ENCODE measurements around the gene BST1. TPM values are rescaled to one million over a fixed set of nuclear protein-coding genes. Genes with fewer than 3 reads are reported as not detected.

The BST1 gene
- total RNA-seq, 1 donor, result 31.8 TPM

DNA sequence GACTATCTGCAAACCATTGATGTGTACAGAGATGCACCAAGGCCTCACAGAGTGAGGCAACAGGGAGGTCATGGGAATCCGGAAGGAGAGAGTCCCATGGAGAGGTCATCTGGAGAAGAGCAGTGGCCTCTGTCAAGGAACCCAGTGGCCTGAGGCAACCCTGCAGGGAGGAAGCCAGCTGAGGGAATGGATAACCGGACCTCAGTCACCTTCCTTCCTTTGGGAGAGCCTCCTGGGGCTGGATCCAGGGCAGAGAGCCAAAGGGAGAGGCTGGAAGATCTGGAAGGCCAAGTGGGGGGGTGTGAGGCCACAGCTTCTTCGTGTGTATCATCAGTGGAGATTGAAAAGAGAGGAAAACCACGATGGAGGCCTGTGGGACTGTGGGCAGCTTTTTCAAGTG, 50.9 kb downstream of the BST1 start:
- Histone ChIP-seq H3K36me3 (ENCODE audit: insufficient read depth, low read length) (no peaks in the 10 kb centered on the region), H3K4me1 (ENCODE audit: insufficient read depth, low read length) (peaks cover 24% of the 10 kb centered on the region), H3K4me3 (ENCODE audit: insufficient read depth, low read length) (no peak overlapping the region), H3K4me2 (ENCODE audit: insufficient read depth, low read length) (no peak overlapping the region), H3K79me2 (ENCODE audit: insufficient read depth, low read length) (no peaks in the 10 kb centered on the region), H3K27me3 (ENCODE audit: insufficient read depth, low read length) (peaks cover 10% of the 10 kb centered on the region), H4K20me1 (ENCODE audit: insufficient read depth, low read length) (no peaks in the 10 kb centered on the region), H3K9me3 (ENCODE audit: low read depth, low read length) (no peaks in the 10 kb centered on the region), H3K27ac (ENCODE audit: low read depth, low read length) (peak overlapping the region; percentile 29), H2AFZ (ENCODE audit: low read length) (no peak overlapping the region)
- TF ChIP-seq, protein P1, sequence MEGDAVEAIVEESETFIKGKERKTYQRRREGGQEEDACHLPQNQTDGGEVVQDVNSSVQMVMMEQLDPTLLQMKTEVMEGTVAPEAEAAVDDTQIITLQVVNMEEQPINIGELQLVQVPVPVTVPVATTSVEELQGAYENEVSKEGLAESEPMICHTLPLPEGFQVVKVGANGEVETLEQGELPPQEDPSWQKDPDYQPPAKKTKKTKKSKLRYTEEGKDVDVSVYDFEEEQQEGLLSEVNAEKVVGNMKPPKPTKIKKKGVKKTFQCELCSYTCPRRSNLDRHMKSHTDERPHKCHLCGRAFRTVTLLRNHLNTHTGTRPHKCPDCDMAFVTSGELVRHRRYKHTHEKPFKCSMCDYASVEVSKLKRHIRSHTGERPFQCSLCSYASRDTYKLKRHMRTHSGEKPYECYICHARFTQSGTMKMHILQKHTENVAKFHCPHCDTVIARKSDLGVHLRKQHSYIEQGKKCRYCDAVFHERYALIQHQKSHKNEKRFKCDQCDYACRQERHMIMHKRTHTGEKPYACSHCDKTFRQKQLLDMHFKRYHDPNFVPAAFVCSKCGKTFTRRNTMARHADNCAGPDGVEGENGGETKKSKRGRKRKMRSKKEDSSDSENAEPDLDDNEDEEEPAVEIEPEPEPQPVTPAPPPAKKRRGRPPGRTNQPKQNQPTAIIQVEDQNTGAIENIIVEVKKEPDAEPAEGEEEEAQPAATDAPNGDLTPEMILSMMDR (IDR thresholded peaks at IDR 0.05; ENCODE audit: extremely low read depth, low read depth, low read length), result no peak
- DNase-seq (ENCODE audit: insufficient read length, low spot score, missing footprints), result no peak

DNA sequence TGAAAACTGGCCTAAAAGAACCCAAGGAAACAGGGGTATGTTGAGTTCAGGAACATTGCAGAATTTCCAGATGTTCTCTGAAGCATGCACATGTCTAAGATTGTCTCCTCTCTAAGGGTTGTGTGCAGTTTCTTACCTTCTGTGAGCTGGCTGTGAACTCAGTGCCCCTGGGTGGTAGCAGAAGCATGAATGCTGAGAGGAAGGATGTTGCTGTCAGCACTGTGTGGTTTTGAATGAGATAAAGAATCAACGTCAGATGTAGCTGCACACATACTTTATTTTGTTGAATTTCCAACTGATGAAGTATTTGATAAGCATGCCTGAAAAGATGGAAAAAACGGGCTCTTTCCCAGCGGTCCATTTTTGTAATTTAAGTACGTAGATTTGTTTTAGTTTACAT, 51.5 kb downstream of the BST1 start:
- H4K20me1 ChIP-seq (ENCODE audit: insufficient read depth, low read length), result no peaks in the 10 kb centered on the region
- H3K36me3 ChIP-seq (ENCODE audit: insufficient read depth, low read length), result no peaks in the 10 kb centered on the region
- H3K79me2 ChIP-seq (ENCODE audit: insufficient read depth, low read length), result no peaks in the 10 kb centered on the region
- H2AFZ ChIP-seq (ENCODE audit: low read length), result no peak overlapping the region
- DNase-seq (ENCODE audit: insufficient read length, low spot score, missing footprints), result no peak
- H3K4me2 ChIP-seq (ENCODE audit: insufficient read depth, low read length), result no peak overlapping the region
- H3K4me1 ChIP-seq (ENCODE audit: insufficient read depth, low read length), result peaks cover 24% of the 10 kb centered on the region
- H3K4me3 ChIP-seq (ENCODE audit: insufficient read depth, low read length), result no peak overlapping the region
- H3K27me3 ChIP-seq (ENCODE audit: insufficient read depth, low read length), result peaks cover 10% of the 10 kb centered on the region
- TF ChIP-seq, protein P1 (IDR thresholded peaks at IDR 0.05; ENCODE audit: extremely low read depth, low read depth, low read length), result no peak
- peak overlapping the region; percentile 56 for H3K27ac ChIP-seq (ENCODE audit: low read depth, low read length)
- H3K9me3 ChIP-seq (ENCODE audit: low read depth, low read length), result no peaks in the 10 kb centered on the region

DNA sequence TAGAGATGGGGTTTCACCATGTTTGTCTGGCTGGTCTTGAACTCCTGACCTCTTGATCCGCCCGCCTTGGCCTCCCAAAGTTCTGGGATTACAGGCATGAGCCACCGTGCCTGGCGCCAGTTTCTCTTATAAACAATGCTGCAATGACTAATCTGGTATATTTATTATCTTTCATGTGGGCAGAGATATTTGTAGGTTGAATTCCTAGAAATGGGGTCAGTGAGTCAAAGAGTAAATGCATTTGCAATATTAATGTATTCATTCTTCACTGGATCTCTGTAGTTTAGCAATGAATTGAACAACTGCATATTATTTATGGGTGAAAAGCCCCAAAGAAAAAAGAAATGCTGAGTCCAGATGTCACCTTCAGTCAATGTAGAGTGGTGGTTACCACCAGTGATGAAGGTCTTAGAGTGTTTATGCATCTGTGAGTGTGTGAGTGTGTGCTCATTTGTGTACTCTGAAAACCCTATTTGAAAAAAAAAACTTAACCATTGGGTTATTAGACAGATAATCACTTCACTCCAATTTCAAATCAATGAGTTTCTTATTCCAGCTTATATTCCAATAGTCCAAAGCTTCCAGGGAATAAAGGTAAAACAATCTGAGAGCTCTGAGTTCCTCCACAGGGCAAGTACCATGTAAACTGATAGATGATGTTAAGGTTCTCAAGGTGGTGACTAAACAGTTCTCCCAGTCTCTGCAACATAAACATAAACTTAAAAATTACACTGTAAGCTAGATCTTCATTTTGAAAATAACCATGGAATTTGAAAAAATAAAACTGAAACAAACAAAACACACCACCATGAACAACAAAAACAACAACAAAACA, 52.7 kb downstream of the BST1 start:
- Histone ChIP-seq H3K9me3 (ENCODE audit: low read depth, low read length) (no peaks in the 10 kb centered on the region), H3K36me3 (ENCODE audit: insufficient read depth, low read length) (no peaks in the 10 kb centered on the region), H3K4me1 (ENCODE audit: insufficient read depth, low read length) (peaks cover 24% of the 10 kb centered on the region), H4K20me1 (ENCODE audit: insufficient read depth, low read length) (no peaks in the 10 kb centered on the region), H3K4me3 (ENCODE audit: insufficient read depth, low read length) (no peak overlapping the region), H3K79me2 (ENCODE audit: insufficient read depth, low read length) (no peaks in the 10 kb centered on the region), H3K4me2 (ENCODE audit: insufficient read depth, low read length) (no peak overlapping the region), H3K27me3 (ENCODE audit: insufficient read depth, low read length) (peaks cover 11% of the 10 kb centered on the region), H2AFZ (ENCODE audit: low read length) (no peak overlapping the region), H3K27ac (ENCODE audit: low read depth, low read length) (no peak overlapping the region)
- no peak for DNase-seq (ENCODE audit: insufficient read length, low spot score, missing footprints)
- TF ChIP-seq, protein P1 (IDR thresholded peaks at IDR 0.05; ENCODE audit: extremely low read depth, low read depth, low read length), result no peak

DNA sequence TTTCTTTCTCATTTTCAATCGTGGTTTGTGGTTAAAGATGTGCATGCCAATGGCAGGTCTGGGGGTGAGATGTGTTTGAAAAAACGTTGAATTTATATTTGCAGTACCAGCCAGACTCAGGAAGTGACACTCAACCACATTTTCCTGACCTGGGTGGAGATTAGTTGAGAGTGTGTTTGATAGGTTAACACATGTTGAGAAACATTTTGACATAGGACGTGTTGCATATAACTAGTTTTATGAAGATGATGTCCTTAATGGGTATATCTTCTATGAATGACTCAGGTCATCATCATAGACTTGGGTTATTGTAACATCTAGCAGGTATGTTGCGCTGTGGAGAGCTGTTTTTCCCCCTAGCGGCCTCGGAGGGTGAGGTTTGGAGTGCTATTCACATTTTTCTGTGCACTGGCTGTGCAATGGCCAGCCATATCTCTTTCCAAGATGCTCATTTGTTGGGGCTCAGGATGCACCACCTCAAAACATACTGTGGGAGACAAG, 53.5 kb downstream of the BST1 start:
- Histone ChIP-seq H3K4me3 (ENCODE audit: insufficient read depth, low read length) (no peak overlapping the region), H4K20me1 (ENCODE audit: insufficient read depth, low read length) (no peaks in the 10 kb centered on the region), H3K4me1 (ENCODE audit: insufficient read depth, low read length) (peaks cover 24% of the 10 kb centered on the region), H3K79me2 (ENCODE audit: insufficient read depth, low read length) (no peaks in the 10 kb centered on the region), H2AFZ (ENCODE audit: low read length) (no peak overlapping the region), H3K27me3 (ENCODE audit: insufficient read depth, low read length) (peaks cover 11% of the 10 kb centered on the region), H3K9me3 (ENCODE audit: low read depth, low read length) (no peaks in the 10 kb centered on the region), H3K4me2 (ENCODE audit: insufficient read depth, low read length) (no peak overlapping the region), H3K27ac (ENCODE audit: low read depth, low read length) (no peak overlapping the region), H3K36me3 (ENCODE audit: insufficient read depth, low read length) (no peaks in the 10 kb centered on the region)
- peak; percentile 65 for DNase-seq (ENCODE audit: insufficient read length, low spot score, missing footprints)
- TF ChIP-seq, protein P1 (IDR thresholded peaks at IDR 0.05; ENCODE audit: extremely low read depth, low read depth, low read length), result peak; percentile 40

All from osteoblast (primary cell).